ENCODE results near the gene DMRT3.

The DMRT3 gene

DNA sequence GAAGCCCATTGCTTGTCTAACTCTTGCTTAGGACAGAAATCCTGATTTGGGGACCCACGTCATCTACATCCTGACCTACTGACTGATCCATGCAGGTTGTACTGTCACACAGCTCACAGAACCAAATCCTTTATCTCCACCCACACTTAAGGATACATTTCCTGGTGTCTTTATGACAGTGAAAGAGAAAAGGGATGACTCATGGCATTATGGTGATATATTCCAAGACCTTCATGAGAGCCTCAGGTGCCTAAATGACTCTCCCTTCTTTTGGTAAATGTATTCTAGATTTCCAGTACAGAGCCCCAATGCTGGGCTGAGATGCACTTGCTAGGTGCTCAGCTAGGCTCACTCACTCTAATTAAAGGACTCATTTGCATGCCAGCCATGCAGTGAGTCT lies 47.7 kb downstream of the DMRT3 start:
- no peak for DNase-seq
- H3K9me3 ChIP-seq: peaks cover 0 to 12% (median 5%) of the 10 kb centered on the region in 3 donors
- intact Hi-C loops (cut with DNase I; ENCODE audit: low total_unique reads): no loop called here
- no peaks in the 10 kb centered on the region for H3K4me1 ChIP-seq
- H3K27ac ChIP-seq: no peak overlapping the region
- H3K36me3 ChIP-seq: no peaks in the 10 kb centered on the region
- TF ChIP-seq, protein P1, sequence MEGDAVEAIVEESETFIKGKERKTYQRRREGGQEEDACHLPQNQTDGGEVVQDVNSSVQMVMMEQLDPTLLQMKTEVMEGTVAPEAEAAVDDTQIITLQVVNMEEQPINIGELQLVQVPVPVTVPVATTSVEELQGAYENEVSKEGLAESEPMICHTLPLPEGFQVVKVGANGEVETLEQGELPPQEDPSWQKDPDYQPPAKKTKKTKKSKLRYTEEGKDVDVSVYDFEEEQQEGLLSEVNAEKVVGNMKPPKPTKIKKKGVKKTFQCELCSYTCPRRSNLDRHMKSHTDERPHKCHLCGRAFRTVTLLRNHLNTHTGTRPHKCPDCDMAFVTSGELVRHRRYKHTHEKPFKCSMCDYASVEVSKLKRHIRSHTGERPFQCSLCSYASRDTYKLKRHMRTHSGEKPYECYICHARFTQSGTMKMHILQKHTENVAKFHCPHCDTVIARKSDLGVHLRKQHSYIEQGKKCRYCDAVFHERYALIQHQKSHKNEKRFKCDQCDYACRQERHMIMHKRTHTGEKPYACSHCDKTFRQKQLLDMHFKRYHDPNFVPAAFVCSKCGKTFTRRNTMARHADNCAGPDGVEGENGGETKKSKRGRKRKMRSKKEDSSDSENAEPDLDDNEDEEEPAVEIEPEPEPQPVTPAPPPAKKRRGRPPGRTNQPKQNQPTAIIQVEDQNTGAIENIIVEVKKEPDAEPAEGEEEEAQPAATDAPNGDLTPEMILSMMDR (IDR thresholded peaks at IDR 0.05): no peak
- H3K27me3 ChIP-seq: peaks cover 0 to 10% of the 10 kb centered on the region in 2 donors
- H3K4me3 ChIP-seq: no peak overlapping the region

DNA sequence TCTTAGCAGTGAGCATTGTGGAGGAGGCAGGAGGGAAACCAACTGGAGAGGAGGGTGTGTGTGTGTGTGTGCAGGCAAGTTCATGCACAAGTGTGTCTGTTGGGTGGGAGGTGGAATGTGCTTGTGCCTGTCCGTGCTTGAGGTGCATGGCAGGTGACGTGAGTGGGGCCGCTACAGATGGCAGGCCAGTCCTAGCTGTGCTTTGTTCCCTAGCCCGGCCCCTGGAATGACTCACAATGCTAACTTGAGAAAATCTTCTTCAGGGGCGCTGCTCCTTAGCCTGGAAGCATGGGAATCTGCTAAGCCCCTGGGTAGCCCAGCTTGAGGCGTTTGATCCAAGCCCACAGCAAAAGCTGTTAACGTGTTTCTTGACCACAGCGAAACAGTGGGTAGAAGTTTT lies 48.7 kb downstream of the DMRT3 start:
- Histone ChIP-seq H3K9me3 (peaks cover 0 to 12% (median 5%) of the 10 kb centered on the region in 3 donors), H3K27me3 (peaks cover 0 to 17% of the 10 kb centered on the region in 2 donors), H3K4me1 (no peaks in the 10 kb centered on the region), H3K27ac (no peak overlapping the region), H3K4me3 (no peak overlapping the region), H3K36me3 (no peaks in the 10 kb centered on the region)
- DNase-seq: no peak
- intact Hi-C loops (cut with DNase I; ENCODE audit: low total_unique reads): no loop called here
- TF ChIP-seq, protein P1 (IDR thresholded peaks at IDR 0.05): no peak

DNA sequence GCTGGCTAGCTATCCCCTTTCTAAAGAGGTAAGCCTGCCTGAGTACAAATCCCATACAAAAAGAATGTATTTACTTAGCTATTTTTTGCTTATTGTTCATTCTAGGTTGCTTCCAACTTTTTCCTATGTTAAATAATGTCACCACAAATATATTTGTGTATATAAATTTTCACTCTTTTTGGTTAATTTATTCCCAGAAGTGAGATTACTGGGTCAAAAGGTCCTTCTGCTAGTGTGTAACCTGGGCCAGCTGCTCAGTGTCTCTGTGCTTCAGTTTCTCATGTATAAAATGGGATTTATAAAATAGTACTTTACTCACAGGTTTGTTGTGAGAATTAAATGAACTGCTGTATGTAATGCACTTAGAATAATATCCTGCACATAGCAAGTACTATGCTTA lies 49.8 kb downstream of the DMRT3 start:
- intact Hi-C loops (cut with DNase I; ENCODE audit: low total_unique reads): no loop called here
- TF ChIP-seq, protein P1 (IDR thresholded peaks at IDR 0.05): no peak
- H3K27me3 ChIP-seq: peaks cover 0 to 22% of the 10 kb centered on the region in 2 donors
- H3K4me3 ChIP-seq: no peak overlapping the region
- no peak overlapping the region for H3K27ac ChIP-seq
- H3K36me3 ChIP-seq: no peaks in the 10 kb centered on the region
- H3K9me3 ChIP-seq: peaks cover 0 to 12% (median 5%) of the 10 kb centered on the region in 3 donors
- no peak for DNase-seq
- no peaks in the 10 kb centered on the region for H3K4me1 ChIP-seq

DNA sequence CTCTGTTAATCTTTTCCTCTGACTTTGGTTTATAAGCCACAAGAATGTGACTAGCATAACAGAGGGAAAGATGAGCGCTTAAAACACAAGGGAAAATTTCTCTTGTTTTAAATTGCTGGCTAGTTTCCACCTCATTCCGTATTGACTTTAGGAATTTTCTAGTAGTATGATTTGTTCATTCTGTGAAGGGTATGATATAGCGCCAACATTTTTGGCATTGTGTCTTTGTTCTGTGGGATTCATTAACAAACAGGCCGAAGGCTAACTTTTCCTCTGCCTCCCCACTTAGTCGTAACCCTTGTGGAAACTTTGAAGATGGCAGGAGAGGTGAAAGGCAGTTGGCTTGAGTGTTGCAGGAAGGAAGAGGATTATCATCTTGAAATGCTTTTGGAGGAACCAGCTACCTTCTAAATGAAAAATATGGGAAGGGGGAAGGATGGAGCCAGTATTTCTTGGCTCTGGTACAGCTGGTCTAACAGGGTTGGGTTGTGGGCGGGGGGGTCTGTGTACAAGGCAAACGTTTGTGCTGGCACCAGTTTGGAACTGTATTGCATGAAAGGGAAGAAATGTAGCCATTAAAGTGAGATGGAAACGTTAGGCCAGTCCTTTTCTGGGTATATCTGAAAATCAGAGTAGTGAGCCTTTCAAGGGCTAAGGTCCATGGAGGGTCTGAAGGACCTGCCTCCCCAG lies 52.2 kb downstream of the DMRT3 start:
- Histone ChIP-seq H3K27ac (no peak overlapping the region), H3K4me1 (no peaks in the 10 kb centered on the region), H3K27me3 (peaks cover 0 to 43% of the 10 kb centered on the region in 2 donors), H3K4me3 (no peak overlapping the region), H3K36me3 (no peaks in the 10 kb centered on the region), H3K9me3 (no peaks in the 10 kb centered on the region)
- TF ChIP-seq, protein P1 (IDR thresholded peaks at IDR 0.05): no peak
- DNase-seq: no peak
- intact Hi-C loops (cut with DNase I; ENCODE audit: low total_unique reads): no loop called here

DNA sequence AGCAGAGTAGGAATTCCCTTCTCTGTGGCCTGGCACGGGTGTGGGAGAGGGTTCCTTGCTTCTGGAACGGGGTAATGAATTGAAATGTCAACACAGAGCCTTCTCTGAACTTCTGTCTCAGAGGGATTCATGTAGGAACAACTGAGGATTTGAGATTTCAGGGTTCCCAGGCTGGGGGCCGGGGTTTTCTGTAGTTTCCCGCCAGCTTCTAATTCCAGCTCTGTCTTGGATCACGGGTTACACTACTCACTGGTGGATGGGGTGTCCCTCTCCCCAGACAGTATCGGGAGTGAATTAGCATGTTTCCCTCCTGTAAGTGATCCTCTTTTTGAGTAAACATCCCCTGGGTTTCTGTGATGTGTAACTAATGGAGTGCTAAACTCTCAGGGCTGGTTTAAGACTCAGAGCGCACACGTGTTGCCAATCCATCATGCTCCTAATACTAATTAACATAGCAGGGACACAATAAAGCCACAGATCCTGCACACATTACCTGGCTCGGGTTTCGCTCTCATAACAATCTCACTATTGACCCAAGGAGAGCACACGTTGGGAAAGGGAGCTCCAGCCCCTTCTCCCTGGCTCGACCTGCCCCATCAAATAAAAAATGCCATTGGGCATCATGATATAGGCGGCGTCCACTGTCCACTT lies 55.6 kb downstream of the DMRT3 start:
- peaks cover 0 to 43% of the 10 kb centered on the region in 2 donors for H3K27me3 ChIP-seq
- intact Hi-C loops (cut with DNase I; ENCODE audit: low total_unique reads): no loop called here
- no peak overlapping the region for H3K4me3 ChIP-seq
- H3K27ac ChIP-seq: no peak overlapping the region
- DNase-seq: no peak
- H3K9me3 ChIP-seq: no peaks in the 10 kb centered on the region
- H3K4me1 ChIP-seq: no peaks in the 10 kb centered on the region
- TF ChIP-seq, protein P1 (IDR thresholded peaks at IDR 0.05): no peak
- H3K36me3 ChIP-seq: no peaks in the 10 kb centered on the region

Measured in tibial artery (tissue), 4 donors.